ENCODE results near the gene CAND2. TPM values are rescaled to one million over a fixed set of nuclear protein-coding genes. Genes with fewer than 3 reads are reported as not detected.

CAND2 gene
- total and polyA plus RNA-seq, 9 of the 15 experiments (the other 6 are each of a cell fraction or from before 2014, with no cell fraction given) = 0.91 to 14.9 (median 4.3) TPM

- intact Hi-C loops (cut with micrococcal nuclease) = no loop called here
- Histone ChIP-seq H3K9ac (ENCODE audit: insufficient read depth in 1 of 2, low read depth in 2 of 2, low read length in 2 of 2) (no peak overlapping the region), H3K27ac (ENCODE audit: extremely low read depth, low read depth, low read length) (no peak overlapping the region), H3K4me3 (no peak overlapping the region), H3K79me2 (ENCODE audit: control insufficient read depth, insufficient read depth, low read length) (no peaks in the 10 kb centered on the region), H3K27me3 (ENCODE audit: control insufficient read depth in 2 of 2, insufficient read depth in 2 of 2, low read length in 2 of 2) (no peaks in the 10 kb centered on the region), H3K9me1 (ENCODE audit: control insufficient read depth, insufficient read depth, low read length) (no peaks in the 10 kb centered on the region), H2AFZ (ENCODE audit: low read depth, low read length) (peak overlapping the region; percentile 19; the same call in 1 of the 2 replicates), H4K20me1 (replicated peaks; ENCODE audit: control insufficient read depth, insufficient read depth, low read length) (no peaks in the 10 kb centered on the region), H3K4me1 (replicated peaks in 1 of 2; ENCODE audit: control insufficient read depth in 2 of 2, insufficient read depth in 2 of 2, low read length in 2 of 2) (peaks cover 16 to 21% of the 10 kb centered on the region in 2 experiments), H3K4me2 (ENCODE audit: insufficient read depth, low read length) (no peak overlapping the region), H3K36me3 (ENCODE audit: control insufficient read depth, insufficient read depth, low read length) (no peaks in the 10 kb centered on the region), H3K9me3 (replicated peaks; ENCODE audit: control insufficient read depth, insufficient read depth, low read depth, low read length) (peaks cover 10% of the 10 kb centered on the region)
- no TSS peak for BruUV-seq (replicated peaks)
- FAIRE-seq = no peak
- ATAC-seq = no peak
- no peak for DNase-seq (ENCODE audit: extremely low read depth in 1 of 4, low spot score in 3 of 4)
- 22% methylated on average over 6 of the region's 6 CpGs for WGBS (ENCODE audit: insufficient coverage, low coverage, missing lambda C conversion rate)
- ChIA-PET POLR2A (interaction anchor here (1.4 to 2.4 kb wide), 2 partner anchors 11 to 25 kb away, joined by 4 to 10 read pairs; partner anchors contain the start of gene RPL32), CTCF (ENCODE audit: low intra/inter-chr PET ratio) (interaction anchor here (0.7 kb wide), 1 partner anchor 522 kb away, joined by 4 read pairs; no protein-coding TSS in a partner anchor)
- in situ Hi-C loops (cut with MboI) = no loop called here
- TF ChIP-seq EGR1 (conservative IDR thresholded peaks at IDR 0.05) (no peak), TFE3 (CRISPR knock-in tag; IDR thresholded peaks at IDR 0.05) (no peak), TRIM24 (IDR thresholded peaks at IDR 0.05) (no peak), RHOXF2B (CRISPR knock-in tag; conservative IDR thresholded peaks at IDR 0.05) (no peak), MTF1 (CRISPR knock-in tag; IDR thresholded peaks at IDR 0.05; ENCODE audit: borderline replicate concordance) (no peak), TCF7 (IDR thresholded peaks at IDR 0.05; ENCODE audit: borderline replicate concordance) (no peak), CBFA2T2 (conservative IDR thresholded peaks at IDR 0.05) (no peak), FOXP4 (CRISPR knock-in tag; IDR thresholded peaks at IDR 0.05; ENCODE audit: borderline replicate concordance) (no peak), SAFB2 (IDR thresholded peaks at IDR 0.05; ENCODE audit: borderline replicate concordance, low read depth, low read length, severe bottlenecking) (no peak), SIRT6 (IDR thresholded peaks at IDR 0.05; ENCODE audit: low read depth, low read length) (no peak), TGIF2 (CRISPR knock-in tag; IDR thresholded peaks at IDR 0.05) (no peak), TCF3 (CRISPR knock-in tag; IDR thresholded peaks at IDR 0.05) (no peak), TEAD2 (tag; IDR thresholded peaks at IDR 0.05) (no peak), KHSRP (IDR thresholded peaks at IDR 0.05) (no peak), HES1 (IDR thresholded peaks at IDR 0.05; ENCODE audit: low read depth) (no peak)
Observed at GRCh38 chr3:12866836-12867235, 70.4 kb downstream of the CAND2 start.

Measured in K562 (cell line).